Large intestine (tissue), 3 donors: ENCODE measurements around the gene DENND2D. TPM values are rescaled to one million over a fixed set of nuclear protein-coding genes. Genes with fewer than 3 reads are reported as not detected.
A peak's percentile ranks its signal among the peaks of the same experiment; 100 is the strongest.

Experiments used
- DNase-seq, 2 donors: peaks; one replicate each; pipeline versions ENCODE4 v3.0.0 to v3.0.0-alpha.2; 2013
- H3K27ac ChIP-seq: one replicate; pipeline ENCODE4 v1.5.1; 2013; ENCODE audit warnings: low read length
- H3K27me3 ChIP-seq: 2 replicates; pipeline ENCODE4 v1.6.1; 2013; ENCODE audit warnings: low read length; ENCODE audit not compliant: control insufficient read depth, insufficient read depth
- H3K36me3 ChIP-seq: 2 replicates; pipeline ENCODE4 v1.6.1; 2013; ENCODE audit warnings: low read length; ENCODE audit not compliant: control insufficient read depth, insufficient read depth
- H3K4me1 ChIP-seq: one replicate; pipeline ENCODE4 v1.6.1; 2013; ENCODE audit warnings: low read length; ENCODE audit not compliant: control insufficient read depth, insufficient read depth
- H3K4me3 ChIP-seq: one replicate; pipeline ENCODE4 v1.5.1; 2013; ENCODE audit warnings: low read length
- H3K9me3 ChIP-seq: one replicate; pipeline ENCODE4 v1.6.1; 2013; ENCODE audit warnings: mild to moderate bottlenecking, low read depth, low read length, moderate library complexity; ENCODE audit not compliant: control insufficient read depth
- WGBS: methylation state at CpG from one replicate; pipeline ENCODE4 v1.1.5; 2013; ENCODE audit warnings: low lambda C conversion rate; ENCODE audit not compliant: insufficient coverage; 5-methylcytosine and 5-hydroxymethylcytosine counted together
- polyA plus RNA-seq: library from polyadenylated mRNA; unstranded; fragments of 120-200 nt; gene quantifications from one replicate; pipeline ENCODE4 v1.2.1, GENCODE V29; 2013

The DENND2D gene
- polyA plus RNA-seq, 1 donor = 40.0 TPM

- Histone ChIP-seq H3K4me3 (peak overlapping the region; percentile 52), H3K4me1 (peaks cover 42% of the 10 kb centered on the region), H3K27ac (peak overlapping the region; percentile 86)
Observed at GRCh38 chr1:111202707-111203623, 2.5 kb upstream of the DENND2D start.

GRCh38 chr1:111202366-111202706 is 1.9 kb upstream of the DENND2D start:
- H3K27me3 ChIP-seq = peaks cover 4% of the 10 kb centered on the region
- peak overlapping the region; percentile 86 for H3K27ac ChIP-seq
- H3K4me3 ChIP-seq = no peak overlapping the region
- H3K4me1 ChIP-seq = peaks cover 42% of the 10 kb centered on the region
- H3K36me3 ChIP-seq = peaks cover 19% of the 10 kb centered on the region
- no peaks in the 10 kb centered on the region for H3K9me3 ChIP-seq
- no CpG with 5 or more reads among the region's 1 CpG for WGBS
- peak in 1 of 2 donors; percentile 74 for DNase-seq

More at GRCh38 chr1:111202707-111203623, 2.5 kb upstream of the DENND2D start:
- Histone ChIP-seq H3K36me3 (peaks cover 13% of the 10 kb centered on the region), H3K9me3 (no peaks in the 10 kb centered on the region), H3K27me3 (peaks cover 4% of the 10 kb centered on the region)
- peak in 1 of 2 donors; percentile 64 for DNase-seq
- no CpG with 5 or more reads among the region's 4 CpGs for WGBS

GRCh38 chr1:111201275-111202090 is 1.0 kb upstream of the DENND2D start:
- H3K9me3 ChIP-seq = no peaks in the 10 kb centered on the region
- no peak overlapping the region for H3K27ac ChIP-seq
- 100% methylated on average over 1 of the region's 5 CpGs for WGBS
- peaks cover 4% of the 10 kb centered on the region for H3K27me3 ChIP-seq
- DNase-seq = no peak
- H3K4me3 ChIP-seq = no peak overlapping the region
- peaks cover 28% of the 10 kb centered on the region for H3K36me3 ChIP-seq
- peaks cover 42% of the 10 kb centered on the region for H3K4me1 ChIP-seq

GRCh38 chr1:111200802-111201161 is 336 bp upstream of the DENND2D start:
- H3K4me1 ChIP-seq = peaks cover 44% of the 10 kb centered on the region
- H3K27me3 ChIP-seq = peaks cover 4% of the 10 kb centered on the region
- no peak overlapping the region for H3K4me3 ChIP-seq
- peaks cover 34% of the 10 kb centered on the region for H3K36me3 ChIP-seq
- H3K9me3 ChIP-seq = no peaks in the 10 kb centered on the region
- no CpG with 5 or more reads among the region's 3 CpGs for WGBS
- no peak for DNase-seq
- no peak overlapping the region for H3K27ac ChIP-seq

GRCh38 chr1:111199329-111199728 is 1.1 kb downstream of the DENND2D start:
- Histone ChIP-seq H3K36me3 (peaks cover 42% of the 10 kb centered on the region), H3K4me1 (peaks cover 37% of the 10 kb centered on the region), H3K4me3 (no peak overlapping the region), H3K27ac (no peak overlapping the region), H3K9me3 (no peaks in the 10 kb centered on the region), H3K27me3 (no peaks in the 10 kb centered on the region)
- no peak for DNase-seq
- WGBS = no CpG with 5 or more reads among the region's 3 CpGs

GRCh38 chr1:111198836-111199235 is 1.6 kb downstream of the DENND2D start:
- no peak for DNase-seq
- H3K4me1 ChIP-seq = peaks cover 42% of the 10 kb centered on the region
- H3K27ac ChIP-seq = no peak overlapping the region
- H3K9me3 ChIP-seq = no peaks in the 10 kb centered on the region
- peaks cover 47% of the 10 kb centered on the region for H3K36me3 ChIP-seq
- no CpG with 5 or more reads among the region's 5 CpGs for WGBS
- H3K4me3 ChIP-seq = no peak overlapping the region
- no peaks in the 10 kb centered on the region for H3K27me3 ChIP-seq

GRCh38 chr1:111197598-111198284 is 2.7 kb downstream of the DENND2D start:
- H3K9me3 ChIP-seq = no peaks in the 10 kb centered on the region
- peaks cover 46% of the 10 kb centered on the region for H3K4me1 ChIP-seq
- peaks cover 47% of the 10 kb centered on the region for H3K36me3 ChIP-seq
- no peak for DNase-seq
- no peaks in the 10 kb centered on the region for H3K27me3 ChIP-seq
- WGBS = no CpG with 5 or more reads among the region's 6 CpGs
- no peak overlapping the region for H3K27ac ChIP-seq
- H3K4me3 ChIP-seq = no peak overlapping the region

- no peak overlapping the region for H3K4me3 ChIP-seq
- no CpG with 5 or more reads among the region's 2 CpGs for WGBS
- H3K27me3 ChIP-seq = no peaks in the 10 kb centered on the region
- H3K9me3 ChIP-seq = no peaks in the 10 kb centered on the region
- peaks cover 48% of the 10 kb centered on the region for H3K4me1 ChIP-seq
- no peak overlapping the region for H3K27ac ChIP-seq
- peaks cover 47% of the 10 kb centered on the region for H3K36me3 ChIP-seq
- no peak for DNase-seq
Observed at GRCh38 chr1:111196213-111196612, 4.2 kb downstream of the DENND2D start.

GRCh38 chr1:111195002-111195684 is 5.3 kb downstream of the DENND2D start:
- WGBS = 8% methylated on average over 2 of the region's 4 CpGs
- Histone ChIP-seq H3K4me3 (no peak overlapping the region), H3K9me3 (no peaks in the 10 kb centered on the region), H3K36me3 (peaks cover 47% of the 10 kb centered on the region), H3K27ac (no peak overlapping the region), H3K4me1 (peaks cover 47% of the 10 kb centered on the region), H3K27me3 (no peaks in the 10 kb centered on the region)
- DNase-seq = peak in 1 of 2 donors; percentile 43
